K562 (cell line): ENCODE data around the gene WASF2. TPM values are rescaled to one million over a fixed set of nuclear protein-coding genes. Genes with fewer than 3 reads are reported as not detected.
A peak's percentile ranks its signal among the peaks of the same experiment; 100 is the strongest.

Source experiments
- ASH1L ChIP-seq: fragments of 450-650 bp; IDR thresholded peaks from 2 replicates; pipeline ENCODE4 v1.6.1; 2018; ENCODE audit warnings: borderline replicate concordance, mild to moderate bottlenecking, low read depth; ENCODE audit not compliant: partially characterized antibody
- CBX1 ChIP-seq: sonication (generic); IDR thresholded peaks from 2 replicates; pipeline ENCODE4 v1.6.1; 2016; ENCODE audit warnings: antibody characterized with exemption, low read depth, mild to moderate bottlenecking
- HMGN3 ChIP-seq: IDR thresholded peaks from 2 replicates; pipeline ENCODE4 v1.6.1; 2011; ENCODE audit warnings: borderline replicate concordance, low read depth, mild to moderate bottlenecking, mixed read lengths, low read length; ENCODE audit not compliant: insufficient read length; ENCODE audit errors: extremely low read depth
- KAT7 ChIP-seq: sonication (generic); formaldehyde crosslinking; IDR thresholded peaks from 2 replicates; pipeline ENCODE4 v1.8.0; 2022; ENCODE audit warnings: missing genetic modification reagents, mild to moderate bottlenecking, borderline replicate concordance
- MAFG ChIP-seq: fragments of 450-650 bp; conservative IDR thresholded peaks from 2 replicates; pipeline ENCODE4 v1.6.1; 2016; ENCODE audit warnings: missing genetic modification characterization, missing compliant biosample characterization
- NCOA1 ChIP-seq: fragments of 450-650 bp; IDR thresholded peaks from 2 replicates; pipeline ENCODE4 v1.6.1; 2016; ENCODE audit warnings: low read depth
- NELFE ChIP-seq: IDR thresholded peaks from 2 replicates; pipeline ENCODE4 v1.6.1; 2011; ENCODE audit warnings: mild to moderate bottlenecking; ENCODE audit not compliant: insufficient read depth, insufficient read length
- ZBED1 ChIP-seq: IDR thresholded peaks from 2 replicates; pipeline ENCODE4 v1.6.1; 2014
- ZNF165 ChIP-seq: fragments of 250-450 bp; sonication (Bioruptor Pico); IDR thresholded peaks from 2 replicates; pipeline ENCODE4 v1.4.0; 2020; ENCODE audit warnings: borderline replicate concordance
- ZNF263 ChIP-seq: sonication (generic); formaldehyde crosslinking; IDR thresholded peaks from 2 replicates; pipeline ENCODE4 v1.8.0; 2022; ENCODE audit warnings: mild to moderate bottlenecking, missing genetic modification reagents, borderline replicate concordance
- ZNF584 ChIP-seq: fragments of 200-800 bp; sonication (Bioruptor generic); IDR thresholded peaks from 2 replicates; pipeline ENCODE4 v1.6.1; 2016; ENCODE audit warnings: low read depth, mild to moderate bottlenecking, missing genetic modification characterization, missing compliant biosample characterization
- polyA plus RNA-seq, 8 experiments: library from polyadenylated mRNA; depleted of rRNA in 4 of 8; stranded (reverse) in 5 of 8; unstranded in 3 of 8; fragments of >200 nt; fragmentation: Nextera tagmentation in 2 of 8; fragmentation: Illumina TruSeq in 1 of 8; extraction: Ambion mirVana in 2 of 8; extraction: Trizol in 1 of 8; gene quantifications; 2 replicates each; pipeline versions ENCODE4 v1.2.1 to v1.2.3, GENCODE V29; 2011 to 2014; ENCODE audit warnings: inconsistent platforms in 1 of 8, missing spikeins in 1 of 8
- total RNA-seq, 7 experiments: library from RNA; depleted of rRNA in 6 of 7; stranded (reverse); fragments of >200 nt in 6 of 7; fragmentation: Illumina TruSeq in 2 of 7; extraction: Trizol in 2 of 7; gene quantifications; 2 replicates each; pipeline versions ENCODE4 v1.2.1 to v1.2.3, GENCODE V29; 2011 to 2021; ENCODE audit warnings: low replicate concordance in 1 of 7
- TF ChIP-seq, protein P1 (sequence below), 2 experiments: IDR thresholded peaks; 2 replicates each; pipeline ENCODE4 v1.6.1; 2012; ENCODE audit warnings: improper control_type of control experiment in 2 of 2, low read depth in 2 of 2, low read length in 2 of 2, borderline replicate concordance in 1 of 2
- TF ChIP-seq, protein P2 (sequence below): sonication (generic); formaldehyde crosslinking; IDR thresholded peaks from 2 replicates; pipeline ENCODE4 v1.8.0; 2023; ENCODE audit warnings: missing genetic modification reagents, mild to moderate bottlenecking, borderline replicate concordance
- TF ChIP-seq, protein P3 (sequence below): IDR thresholded peaks from 2 replicates; pipeline ENCODE4 v1.6.1; 2011; ENCODE audit warnings: borderline replicate concordance, low read depth, mild to moderate bottlenecking, moderate library complexity, low read length; ENCODE audit not compliant: insufficient read depth, poor library complexity, severe bottlenecking

The WASF2 gene
- total and polyA plus RNA-seq, 9 of the 15 experiments (the other 6 are each of a cell fraction or from before 2014, with no cell fraction given), result 8.2 to 163 (median 31.2) TPM

DNA sequence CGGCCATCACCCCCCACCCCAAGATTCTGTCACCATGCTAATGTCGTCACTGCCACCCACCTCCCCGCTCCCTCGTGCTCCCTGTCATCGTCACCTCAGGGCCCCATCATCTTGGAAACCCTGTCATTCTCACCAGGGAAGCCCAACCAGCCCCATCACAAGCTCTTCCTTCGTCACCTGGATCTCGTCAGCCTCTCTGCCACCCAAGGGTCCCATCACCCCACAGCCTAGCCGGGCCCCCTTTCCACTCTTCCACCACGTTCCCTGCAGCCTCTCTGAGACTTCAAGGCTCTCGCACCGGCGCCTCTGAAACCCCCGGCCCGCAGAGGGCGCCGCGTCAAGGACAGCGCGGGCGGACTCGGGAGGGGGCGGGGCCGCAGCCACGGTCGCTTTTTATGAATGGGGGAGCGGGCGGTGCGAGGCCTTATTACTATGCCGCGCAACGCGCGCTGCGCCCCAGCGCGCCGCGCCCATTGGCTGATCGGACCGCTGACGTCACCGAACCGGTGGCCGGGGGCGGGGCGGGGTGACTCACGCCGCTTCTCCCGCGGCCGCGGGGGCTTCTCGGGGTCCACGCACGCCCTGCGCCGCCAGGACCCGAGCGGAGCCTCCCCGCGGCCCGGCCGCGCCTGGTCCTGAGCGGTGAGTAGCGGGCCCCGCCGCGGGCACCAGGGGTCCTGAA, 97.7 kb downstream of the WASF2 start, which contains the start of gene GPR3 (continued):
- TF ChIP-seq, protein P1, sequence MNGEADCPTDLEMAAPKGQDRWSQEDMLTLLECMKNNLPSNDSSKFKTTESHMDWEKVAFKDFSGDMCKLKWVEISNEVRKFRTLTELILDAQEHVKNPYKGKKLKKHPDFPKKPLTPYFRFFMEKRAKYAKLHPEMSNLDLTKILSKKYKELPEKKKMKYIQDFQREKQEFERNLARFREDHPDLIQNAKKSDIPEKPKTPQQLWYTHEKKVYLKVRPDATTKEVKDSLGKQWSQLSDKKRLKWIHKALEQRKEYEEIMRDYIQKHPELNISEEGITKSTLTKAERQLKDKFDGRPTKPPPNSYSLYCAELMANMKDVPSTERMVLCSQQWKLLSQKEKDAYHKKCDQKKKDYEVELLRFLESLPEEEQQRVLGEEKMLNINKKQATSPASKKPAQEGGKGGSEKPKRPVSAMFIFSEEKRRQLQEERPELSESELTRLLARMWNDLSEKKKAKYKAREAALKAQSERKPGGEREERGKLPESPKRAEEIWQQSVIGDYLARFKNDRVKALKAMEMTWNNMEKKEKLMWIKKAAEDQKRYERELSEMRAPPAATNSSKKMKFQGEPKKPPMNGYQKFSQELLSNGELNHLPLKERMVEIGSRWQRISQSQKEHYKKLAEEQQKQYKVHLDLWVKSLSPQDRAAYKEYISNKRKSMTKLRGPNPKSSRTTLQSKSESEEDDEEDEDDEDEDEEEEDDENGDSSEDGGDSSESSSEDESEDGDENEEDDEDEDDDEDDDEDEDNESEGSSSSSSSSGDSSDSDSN (IDR thresholded peaks at IDR 0.05; ENCODE audit: borderline replicate concordance in 1 of 2, low read depth in 2 of 2, low read length in 2 of 2), result peak in 1 of 2 experiments; percentile 49; a peak in 1 of 4 replicates
- TF ChIP-seq CBX1 (peak; percentile 24; the same call in 1 of the 2 replicates), ZNF165 (CRISPR knock-in tag) (no peak), NELFE (no peak), MAFG (tag) (no peak), ZNF584 (no peak), ZNF263 (CRISPR knock-in tag) (no peak), ASH1L (no peak), NCOA1 (peak; percentile 59; the same call in 1 of the 2 replicates), HMGN3 (peak; percentile 86), KAT7 (no peak), ZBED1 (no peak)
- TF ChIP-seq, protein P2, sequence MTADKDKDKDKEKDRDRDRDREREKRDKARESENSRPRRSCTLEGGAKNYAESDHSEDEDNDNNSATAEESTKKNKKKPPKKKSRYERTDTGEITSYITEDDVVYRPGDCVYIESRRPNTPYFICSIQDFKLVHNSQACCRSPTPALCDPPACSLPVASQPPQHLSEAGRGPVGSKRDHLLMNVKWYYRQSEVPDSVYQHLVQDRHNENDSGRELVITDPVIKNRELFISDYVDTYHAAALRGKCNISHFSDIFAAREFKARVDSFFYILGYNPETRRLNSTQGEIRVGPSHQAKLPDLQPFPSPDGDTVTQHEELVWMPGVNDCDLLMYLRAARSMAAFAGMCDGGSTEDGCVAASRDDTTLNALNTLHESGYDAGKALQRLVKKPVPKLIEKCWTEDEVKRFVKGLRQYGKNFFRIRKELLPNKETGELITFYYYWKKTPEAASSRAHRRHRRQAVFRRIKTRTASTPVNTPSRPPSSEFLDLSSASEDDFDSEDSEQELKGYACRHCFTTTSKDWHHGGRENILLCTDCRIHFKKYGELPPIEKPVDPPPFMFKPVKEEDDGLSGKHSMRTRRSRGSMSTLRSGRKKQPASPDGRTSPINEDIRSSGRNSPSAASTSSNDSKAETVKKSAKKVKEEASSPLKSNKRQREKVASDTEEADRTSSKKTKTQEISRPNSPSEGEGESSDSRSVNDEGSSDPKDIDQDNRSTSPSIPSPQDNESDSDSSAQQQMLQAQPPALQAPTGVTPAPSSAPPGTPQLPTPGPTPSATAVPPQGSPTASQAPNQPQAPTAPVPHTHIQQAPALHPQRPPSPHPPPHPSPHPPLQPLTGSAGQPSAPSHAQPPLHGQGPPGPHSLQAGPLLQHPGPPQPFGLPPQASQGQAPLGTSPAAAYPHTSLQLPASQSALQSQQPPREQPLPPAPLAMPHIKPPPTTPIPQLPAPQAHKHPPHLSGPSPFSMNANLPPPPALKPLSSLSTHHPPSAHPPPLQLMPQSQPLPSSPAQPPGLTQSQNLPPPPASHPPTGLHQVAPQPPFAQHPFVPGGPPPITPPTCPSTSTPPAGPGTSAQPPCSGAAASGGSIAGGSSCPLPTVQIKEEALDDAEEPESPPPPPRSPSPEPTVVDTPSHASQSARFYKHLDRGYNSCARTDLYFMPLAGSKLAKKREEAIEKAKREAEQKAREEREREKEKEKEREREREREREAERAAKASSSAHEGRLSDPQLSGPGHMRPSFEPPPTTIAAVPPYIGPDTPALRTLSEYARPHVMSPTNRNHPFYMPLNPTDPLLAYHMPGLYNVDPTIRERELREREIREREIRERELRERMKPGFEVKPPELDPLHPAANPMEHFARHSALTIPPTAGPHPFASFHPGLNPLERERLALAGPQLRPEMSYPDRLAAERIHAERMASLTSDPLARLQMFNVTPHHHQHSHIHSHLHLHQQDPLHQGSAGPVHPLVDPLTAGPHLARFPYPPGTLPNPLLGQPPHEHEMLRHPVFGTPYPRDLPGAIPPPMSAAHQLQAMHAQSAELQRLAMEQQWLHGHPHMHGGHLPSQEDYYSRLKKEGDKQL (CRISPR knock-in tag), result peak; percentile 12; the same call in 1 of the 2 replicates
- TF ChIP-seq, protein P3, sequence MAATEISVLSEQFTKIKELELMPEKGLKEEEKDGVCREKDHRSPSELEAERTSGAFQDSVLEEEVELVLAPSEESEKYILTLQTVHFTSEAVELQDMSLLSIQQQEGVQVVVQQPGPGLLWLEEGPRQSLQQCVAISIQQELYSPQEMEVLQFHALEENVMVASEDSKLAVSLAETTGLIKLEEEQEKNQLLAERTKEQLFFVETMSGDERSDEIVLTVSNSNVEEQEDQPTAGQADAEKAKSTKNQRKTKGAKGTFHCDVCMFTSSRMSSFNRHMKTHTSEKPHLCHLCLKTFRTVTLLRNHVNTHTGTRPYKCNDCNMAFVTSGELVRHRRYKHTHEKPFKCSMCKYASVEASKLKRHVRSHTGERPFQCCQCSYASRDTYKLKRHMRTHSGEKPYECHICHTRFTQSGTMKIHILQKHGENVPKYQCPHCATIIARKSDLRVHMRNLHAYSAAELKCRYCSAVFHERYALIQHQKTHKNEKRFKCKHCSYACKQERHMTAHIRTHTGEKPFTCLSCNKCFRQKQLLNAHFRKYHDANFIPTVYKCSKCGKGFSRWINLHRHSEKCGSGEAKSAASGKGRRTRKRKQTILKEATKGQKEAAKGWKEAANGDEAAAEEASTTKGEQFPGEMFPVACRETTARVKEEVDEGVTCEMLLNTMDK, result peak; percentile 98
